HUES6 (cell line): ENCODE measurements around the gene FASTK.

ENCODE experiments used
- H3K27ac ChIP-seq: 2 replicates; pipeline ENCODE4 v1.7.0; 2013; ENCODE audit warnings: low read depth, mild to moderate bottlenecking, low read length, inconsistent platforms
- H3K27me3 ChIP-seq: 2 replicates; pipeline ENCODE4 v1.6.1; 2013; ENCODE audit warnings: low read length; ENCODE audit not compliant: control insufficient read depth, insufficient read depth
- H3K36me3 ChIP-seq: 2 replicates; pipeline ENCODE4 v1.6.1; 2013; ENCODE audit warnings: low read length; ENCODE audit not compliant: control insufficient read depth, insufficient read depth
- H3K4me1 ChIP-seq: 2 replicates; pipeline ENCODE4 v1.6.1; 2013; ENCODE audit warnings: low read length; ENCODE audit not compliant: control insufficient read depth, insufficient read depth
- H3K4me3 ChIP-seq: 2 replicates; pipeline ENCODE4 v1.5.1; 2013; ENCODE audit warnings: low read depth, low read length
- H3K9ac ChIP-seq: one replicate; pipeline ENCODE4 v1.6.1; 2013; ENCODE audit warnings: mild to moderate bottlenecking, low read length
- H3K9me3 ChIP-seq: 2 replicates; pipeline ENCODE4 v1.6.1; 2013; ENCODE audit warnings: low read depth, low read length; ENCODE audit not compliant: control insufficient read depth, insufficient read depth

FASTK gene

GRCh38 chr7:151124481-151124880 is 43.9 kb upstream of the FASTK start:
- Histone ChIP-seq H3K27ac (no peak overlapping the region), H3K36me3 (peaks cover 42% of the 10 kb centered on the region)

DNA sequence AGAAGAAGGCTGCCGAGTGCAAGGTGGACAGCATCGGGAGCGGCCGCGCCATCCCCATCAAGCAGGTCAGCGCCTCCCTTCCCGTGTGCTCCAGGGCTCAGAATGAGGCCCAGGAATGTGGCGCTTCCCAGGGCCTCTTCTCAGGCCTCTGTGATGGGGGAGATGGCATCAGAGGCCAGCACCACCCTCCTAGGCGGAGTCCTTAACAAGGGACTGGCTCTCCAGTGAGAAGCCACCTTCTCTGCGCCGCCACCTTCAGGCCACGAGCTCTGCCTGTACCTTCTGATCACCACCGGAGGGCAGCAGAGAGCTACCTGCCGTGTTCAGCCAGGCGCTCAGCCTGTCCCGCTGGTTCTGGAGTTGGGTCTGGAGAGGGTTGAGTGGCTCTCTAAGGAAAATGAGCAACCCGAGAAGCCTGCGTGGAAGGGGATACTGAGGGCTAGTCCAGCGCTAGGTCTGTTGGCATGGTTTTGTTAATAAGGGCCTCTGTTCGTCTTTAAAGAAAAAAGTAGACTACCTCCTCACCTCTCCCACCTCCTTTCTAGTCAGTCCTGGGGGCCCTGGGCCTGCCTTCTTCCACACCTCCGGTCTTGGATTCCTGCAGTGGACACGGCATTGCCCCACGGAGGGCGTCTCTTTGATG is 43.3 kb upstream of the FASTK start:
- Histone ChIP-seq H3K9ac (no peak overlapping the region), H3K4me3 (no peak overlapping the region), H3K27me3 (peaks cover 28% of the 10 kb centered on the region), H3K4me1 (peaks cover 14% of the 10 kb centered on the region), H3K36me3 (peaks cover 46% of the 10 kb centered on the region), H3K27ac (no peak overlapping the region), H3K9me3 (no peaks in the 10 kb centered on the region)

More at GRCh38 chr7:151124481-151124880, 43.9 kb upstream of the FASTK start:
- no peak overlapping the region for H3K4me3 ChIP-seq
- peaks cover 28% of the 10 kb centered on the region for H3K27me3 ChIP-seq
- H3K9me3 ChIP-seq: no peaks in the 10 kb centered on the region
- peaks cover 14% of the 10 kb centered on the region for H3K4me1 ChIP-seq
- H3K9ac ChIP-seq: no peak overlapping the region

- Histone ChIP-seq H3K4me1 (peaks cover 14% of the 10 kb centered on the region), H3K27me3 (peaks cover 28% of the 10 kb centered on the region), H3K27ac (no peak overlapping the region), H3K9me3 (no peaks in the 10 kb centered on the region), H3K9ac (no peak overlapping the region), H3K4me3 (no peak overlapping the region), H3K36me3 (peaks cover 46% of the 10 kb centered on the region)
These were observed 42.7 kb upstream of the FASTK start for GRCh38 chr7:151123158-151123821.

GRCh38 chr7:151122796-151123157 is 42.2 kb upstream of the FASTK start:
- Histone ChIP-seq H3K4me3 (no peak overlapping the region), H3K4me1 (peaks cover 14% of the 10 kb centered on the region), H3K27me3 (peaks cover 25% of the 10 kb centered on the region), H3K36me3 (peaks cover 46% of the 10 kb centered on the region), H3K27ac (no peak overlapping the region), H3K9me3 (no peaks in the 10 kb centered on the region), H3K9ac (no peak overlapping the region)

GRCh38 chr7:151122276-151122675 is 41.7 kb upstream of the FASTK start:
- peaks cover 49% of the 10 kb centered on the region for H3K36me3 ChIP-seq
- H3K4me3 ChIP-seq: no peak overlapping the region
- peaks cover 20% of the 10 kb centered on the region for H3K27me3 ChIP-seq
- H3K9ac ChIP-seq: no peak overlapping the region
- H3K27ac ChIP-seq: no peak overlapping the region
- H3K9me3 ChIP-seq: no peaks in the 10 kb centered on the region
- peaks cover 14% of the 10 kb centered on the region for H3K4me1 ChIP-seq

- H3K27ac ChIP-seq: no peak overlapping the region
- H3K4me1 ChIP-seq: peaks cover 10% of the 10 kb centered on the region
- no peak overlapping the region for H3K9ac ChIP-seq
- H3K36me3 ChIP-seq: peaks cover 52% of the 10 kb centered on the region
- no peaks in the 10 kb centered on the region for H3K9me3 ChIP-seq
- no peak overlapping the region for H3K4me3 ChIP-seq
- H3K27me3 ChIP-seq: peaks cover 13% of the 10 kb centered on the region
These were observed 41.0 kb upstream of the FASTK start for GRCh38 chr7:151121380-151122170.

DNA sequence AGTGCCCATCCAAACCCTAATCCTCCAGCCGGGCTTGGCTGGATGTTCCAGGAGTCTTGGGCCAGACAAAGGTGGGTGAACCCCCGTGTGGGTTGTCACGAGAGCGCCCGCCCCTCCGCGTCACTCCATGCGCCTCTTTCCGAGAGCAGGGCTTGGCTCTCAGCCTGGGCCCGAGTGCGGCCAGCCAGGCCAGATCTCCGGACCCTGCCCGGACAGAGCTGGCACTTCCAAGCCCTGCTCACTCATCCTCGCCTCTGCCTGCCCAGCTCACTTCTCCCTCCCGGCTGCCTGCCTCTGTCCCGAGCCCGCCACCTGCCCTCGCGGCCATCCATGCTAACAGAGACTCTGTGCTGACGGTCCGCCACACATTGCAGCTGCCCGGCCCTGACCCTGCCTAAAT is 40.3 kb upstream of the FASTK start:
- Histone ChIP-seq H3K36me3 (peaks cover 52% of the 10 kb centered on the region), H3K9me3 (no peaks in the 10 kb centered on the region), H3K27me3 (peaks cover 14% of the 10 kb centered on the region), H3K4me3 (no peak overlapping the region), H3K27ac (no peak overlapping the region), H3K4me1 (peaks cover 13% of the 10 kb centered on the region), H3K9ac (no peak overlapping the region)

- H3K36me3 ChIP-seq: peaks cover 52% of the 10 kb centered on the region
- no peak overlapping the region for H3K9ac ChIP-seq
- no peak overlapping the region for H3K4me3 ChIP-seq
- peaks cover 12% of the 10 kb centered on the region for H3K4me1 ChIP-seq
- H3K27me3 ChIP-seq: peaks cover 14% of the 10 kb centered on the region
- no peak overlapping the region for H3K27ac ChIP-seq
- no peaks in the 10 kb centered on the region for H3K9me3 ChIP-seq
These were observed 39.3 kb upstream of the FASTK start for GRCh38 chr7:151119902-151120301.

GRCh38 chr7:151119055-151119415 is 38.4 kb upstream of the FASTK start:
- Histone ChIP-seq H3K4me1 (peaks cover 12% of the 10 kb centered on the region), H3K36me3 (peaks cover 48% of the 10 kb centered on the region), H3K9ac (no peak overlapping the region), H3K27ac (no peak overlapping the region), H3K9me3 (no peaks in the 10 kb centered on the region), H3K4me3 (no peak overlapping the region), H3K27me3 (peaks cover 10% of the 10 kb centered on the region; the same call in 1 of the 2 replicates)

DNA sequence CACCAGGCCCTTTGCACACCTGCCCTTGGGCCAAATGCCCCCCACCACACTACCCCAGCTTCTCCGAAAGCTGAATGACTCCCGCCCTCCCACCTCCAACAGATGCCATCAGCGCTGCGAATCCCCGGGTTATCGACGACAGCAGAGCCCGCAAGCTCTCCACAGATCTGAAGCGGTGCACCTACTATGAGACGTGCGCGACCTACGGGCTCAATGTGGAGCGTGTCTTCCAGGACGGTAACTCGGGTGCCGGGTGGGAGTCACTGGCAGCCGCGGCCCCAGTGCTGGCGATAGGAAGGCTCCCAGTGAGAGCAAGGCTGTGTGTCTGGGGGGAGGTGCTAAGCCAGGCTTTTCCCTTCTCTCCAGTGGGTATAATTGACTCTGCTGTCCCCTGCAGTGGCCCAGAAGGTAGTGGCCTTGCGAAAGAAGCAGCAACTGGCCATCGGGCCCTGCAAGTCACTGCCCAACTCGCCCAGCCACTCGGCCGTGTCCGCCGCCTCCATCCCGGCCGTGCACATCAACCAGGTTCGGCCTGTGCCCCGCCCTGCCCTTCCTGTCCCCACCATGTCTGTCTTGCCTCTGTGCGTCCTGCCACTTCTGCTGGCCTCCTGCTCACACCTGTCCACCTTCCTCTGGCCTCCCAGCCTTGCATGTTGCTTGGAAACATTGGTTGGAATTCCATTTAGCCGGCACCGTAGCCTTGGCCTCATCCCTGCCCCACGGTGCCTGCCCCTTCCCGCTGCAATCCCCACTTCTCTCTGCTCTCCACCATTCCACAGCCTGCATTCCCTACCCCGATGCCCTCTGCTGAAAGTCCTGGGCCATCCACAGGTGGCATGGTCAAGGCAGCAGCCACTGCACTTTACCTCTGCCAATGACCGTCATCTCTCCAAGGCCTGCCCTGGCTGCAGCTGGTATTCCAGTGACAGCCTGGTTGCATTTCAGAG is 37.8 kb upstream of the FASTK start:
- peaks cover 19% of the 10 kb centered on the region for H3K4me1 ChIP-seq
- no peak overlapping the region for H3K9ac ChIP-seq
- no peak overlapping the region for H3K4me3 ChIP-seq
- no peak overlapping the region for H3K27ac ChIP-seq
- no peaks in the 10 kb centered on the region for H3K9me3 ChIP-seq
- H3K36me3 ChIP-seq: peaks cover 48% of the 10 kb centered on the region
- H3K27me3 ChIP-seq: peaks cover 12% of the 10 kb centered on the region; the same call in 1 of the 2 replicates
